RWPE1 (cell line): Measurements from ENCODE around the gene NUP210.

ENCODE experiments used
- CTCF ChIA-PET: fragments of 350-600 bp; sonication (Branson Sonifier 250); formaldehyde crosslinking; extraction: SDS; loops from one replicate; lab custom pipeline; 2021; lab: Yijun Ruan, JAX
- POLR2A ChIA-PET: fragments of 400-600 bp; formaldehyde crosslinking; extraction: SDS; loops from one replicate; lab custom pipeline; 2020; ENCODE audit warnings: antibody characterized with exemption; ENCODE audit not compliant: low non-redundant PET; lab: Yijun Ruan, JAX
- DNase-seq: peaks from one replicate; pipeline ENCODE4 v3.0.0; 2012; ENCODE audit warnings: low spot score
- H3K27ac ChIP-seq: fragments of 450-650 bp; 2 replicates; pipeline ENCODE4 v1.5.1; 2017
- TF ChIP-seq, protein P1 (sequence below): fragments of 450-650 bp; conservative IDR thresholded peaks from 2 replicates; pipeline ENCODE4 v1.5.1; 2017; ENCODE audit warnings: low read depth, mild to moderate bottlenecking

Gene NUP210

DNA sequence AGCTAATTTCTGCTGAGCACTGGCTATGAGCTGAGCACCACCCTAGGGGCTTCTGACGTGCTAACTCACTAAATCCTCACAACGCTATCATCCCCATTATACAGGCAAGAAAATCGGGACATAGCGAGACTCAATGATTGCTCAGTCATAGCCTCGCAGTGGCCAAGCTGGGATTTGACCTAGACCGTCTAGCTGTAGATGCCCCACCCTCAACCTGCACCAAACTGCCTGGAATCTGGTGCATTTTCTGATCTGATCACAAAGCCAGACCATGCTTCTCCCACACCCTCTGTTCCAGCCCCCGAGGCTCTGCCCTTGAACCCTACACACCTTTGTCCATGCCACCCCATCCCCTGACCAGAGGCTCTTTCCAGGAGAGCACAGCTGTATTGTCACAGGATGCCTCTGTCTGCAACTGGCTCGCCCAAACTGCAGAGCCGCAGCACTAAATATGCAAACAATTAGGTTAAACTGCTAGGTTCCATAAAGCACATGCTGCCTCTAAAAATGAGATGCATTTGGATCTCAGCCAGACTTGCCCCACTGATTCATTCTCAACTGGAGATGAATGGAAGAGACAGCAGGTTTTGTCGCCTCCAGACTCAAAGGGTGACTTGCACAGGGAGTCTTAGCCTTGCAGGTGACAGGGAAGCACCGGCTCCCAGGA lies 95.2 kb downstream of the NUP210 start:
- DNase-seq: no peak
- H3K27ac ChIP-seq: no peak overlapping the region
- TF ChIP-seq, protein P1, sequence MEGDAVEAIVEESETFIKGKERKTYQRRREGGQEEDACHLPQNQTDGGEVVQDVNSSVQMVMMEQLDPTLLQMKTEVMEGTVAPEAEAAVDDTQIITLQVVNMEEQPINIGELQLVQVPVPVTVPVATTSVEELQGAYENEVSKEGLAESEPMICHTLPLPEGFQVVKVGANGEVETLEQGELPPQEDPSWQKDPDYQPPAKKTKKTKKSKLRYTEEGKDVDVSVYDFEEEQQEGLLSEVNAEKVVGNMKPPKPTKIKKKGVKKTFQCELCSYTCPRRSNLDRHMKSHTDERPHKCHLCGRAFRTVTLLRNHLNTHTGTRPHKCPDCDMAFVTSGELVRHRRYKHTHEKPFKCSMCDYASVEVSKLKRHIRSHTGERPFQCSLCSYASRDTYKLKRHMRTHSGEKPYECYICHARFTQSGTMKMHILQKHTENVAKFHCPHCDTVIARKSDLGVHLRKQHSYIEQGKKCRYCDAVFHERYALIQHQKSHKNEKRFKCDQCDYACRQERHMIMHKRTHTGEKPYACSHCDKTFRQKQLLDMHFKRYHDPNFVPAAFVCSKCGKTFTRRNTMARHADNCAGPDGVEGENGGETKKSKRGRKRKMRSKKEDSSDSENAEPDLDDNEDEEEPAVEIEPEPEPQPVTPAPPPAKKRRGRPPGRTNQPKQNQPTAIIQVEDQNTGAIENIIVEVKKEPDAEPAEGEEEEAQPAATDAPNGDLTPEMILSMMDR: no peak
- POLR2A ChIA-PET: no interaction called here
- CTCF ChIA-PET: interaction anchor here (0.6 kb wide), 1 partner anchor 81 kb away, joined by 3 read pairs; no protein-coding TSS in a partner anchor

DNA sequence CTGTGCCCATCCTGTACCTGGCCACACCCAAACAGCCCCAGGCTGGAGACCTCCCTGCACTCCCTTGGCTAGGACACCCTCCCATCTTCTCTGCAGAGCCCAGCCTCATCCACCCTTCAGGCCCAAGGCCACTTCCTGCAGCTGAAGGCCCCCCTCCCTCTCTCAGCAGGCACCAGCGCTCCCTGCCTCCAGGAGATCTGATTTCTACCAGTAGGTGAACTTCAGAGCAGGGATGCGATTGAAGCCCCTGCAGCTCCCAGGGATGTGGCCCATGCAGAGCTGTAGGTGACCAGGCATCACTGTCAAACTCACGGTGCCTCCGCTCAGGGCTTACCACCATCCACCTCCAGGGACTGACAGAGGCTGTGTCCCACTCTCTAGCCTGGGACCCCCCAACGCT lies 96.3 kb downstream of the NUP210 start:
- ChIA-PET CTCF (interaction anchor here (0.7 kb wide), 1 partner anchor 558 kb away, joined by 3 read pairs; no protein-coding TSS in a partner anchor), POLR2A (no interaction called here)
- H3K27ac ChIP-seq: no peak overlapping the region
- no peak for DNase-seq
- TF ChIP-seq, protein P1: no peak

DNA sequence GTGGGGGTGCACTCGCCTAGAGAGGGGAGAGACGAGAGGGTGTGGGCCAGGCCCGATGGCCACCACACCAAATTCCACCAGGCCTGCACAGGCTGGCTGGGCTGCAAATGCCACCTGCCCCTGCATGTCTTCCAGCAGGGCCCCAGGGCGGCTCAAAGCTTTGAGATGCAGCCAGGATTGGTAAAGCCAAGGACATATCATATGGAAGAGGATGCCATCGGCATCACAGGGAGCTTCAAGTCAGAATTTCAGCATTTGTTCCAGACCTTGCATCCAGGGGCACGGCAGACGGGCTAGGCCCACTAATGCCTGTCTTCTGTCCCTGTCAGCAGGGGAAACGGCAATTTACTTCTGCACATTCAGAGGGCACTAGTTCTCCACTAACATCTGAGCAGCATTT lies 97.8 kb downstream of the NUP210 start:
- ChIA-PET POLR2A (no interaction called here), CTCF (no interaction called here)
- TF ChIP-seq, protein P1: no peak
- H3K27ac ChIP-seq: no peak overlapping the region
- no peak for DNase-seq

DNA sequence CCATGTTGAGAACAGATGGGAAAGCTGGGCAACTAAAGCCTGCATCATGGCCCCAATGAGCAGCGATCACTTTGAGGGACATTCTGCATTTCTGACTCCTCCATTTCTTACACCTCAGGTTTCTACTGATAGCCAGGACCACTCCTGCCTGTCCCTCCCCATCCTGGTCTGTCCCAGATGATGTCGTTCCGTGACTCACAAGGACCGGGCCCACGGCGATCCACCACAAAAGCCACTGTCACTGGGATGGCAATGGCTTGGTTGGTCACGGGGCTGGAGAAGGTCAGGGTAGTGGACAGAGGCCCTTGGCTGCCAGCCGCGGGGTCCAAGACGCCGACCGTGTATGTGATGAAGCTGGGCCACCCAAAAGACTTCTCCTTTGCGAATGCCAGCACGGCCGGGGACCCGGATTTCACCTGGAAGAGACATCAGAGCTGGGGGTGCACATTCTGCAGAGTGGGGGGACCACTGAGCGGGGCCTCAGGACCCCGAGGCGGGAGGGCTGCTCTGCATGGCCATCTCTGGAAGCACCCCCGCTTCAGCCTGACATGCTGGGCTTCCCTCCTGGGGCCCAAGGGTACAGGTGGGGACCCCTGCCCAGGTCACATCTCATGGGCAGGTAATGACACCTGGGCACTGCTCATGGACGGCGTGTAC lies 100.4 kb downstream of the NUP210 start:
- DNase-seq: no peak
- TF ChIP-seq, protein P1: no peak
- H3K27ac ChIP-seq: no peak overlapping the region
- ChIA-PET POLR2A (no interaction called here), CTCF (no interaction called here)

DNA sequence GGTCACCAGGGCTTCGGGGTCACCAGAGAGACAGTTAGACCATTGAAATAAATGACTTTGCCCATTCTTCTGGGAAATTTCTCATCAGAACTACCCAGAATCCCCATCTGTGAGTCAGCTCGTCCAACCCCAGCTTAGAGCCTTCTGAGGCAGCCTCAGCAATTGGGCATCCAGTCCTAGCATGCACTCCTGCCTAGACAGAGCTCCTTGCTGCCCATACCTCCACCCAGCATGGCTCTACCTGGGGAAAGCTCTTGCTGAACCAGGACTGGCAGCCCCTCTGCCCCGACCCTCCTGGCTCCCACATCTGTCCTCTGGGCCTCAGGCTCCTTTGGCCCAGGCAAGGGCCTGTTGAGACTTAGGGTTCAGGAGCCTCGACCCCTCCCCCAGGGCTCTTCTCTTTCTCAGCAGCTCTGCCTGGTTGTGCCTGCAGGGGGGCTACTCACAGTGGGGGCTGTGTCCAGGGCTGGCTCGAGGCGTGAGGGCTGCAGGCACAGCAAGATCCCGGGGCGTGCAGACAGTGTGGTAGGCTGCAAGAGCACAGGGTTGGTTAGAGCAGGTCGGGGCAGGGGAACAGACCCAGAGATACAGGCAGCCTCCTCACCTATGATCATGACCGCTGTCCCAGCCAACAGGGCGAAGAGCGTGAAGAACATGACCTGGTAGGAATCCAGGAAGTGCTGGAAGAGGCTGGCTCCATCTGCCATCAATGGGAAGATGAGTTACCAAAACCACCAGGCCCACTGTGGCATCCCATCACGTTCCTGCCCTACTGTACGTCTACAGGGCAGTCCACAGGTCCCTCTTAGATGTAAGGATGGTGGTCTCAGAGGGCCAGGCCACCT lies 101.3 kb downstream of the NUP210 start:
- no peak for DNase-seq
- CTCF ChIA-PET: no interaction called here
- no peak overlapping the region for H3K27ac ChIP-seq
- TF ChIP-seq, protein P1: no peak
- POLR2A ChIA-PET: no interaction called here

DNA sequence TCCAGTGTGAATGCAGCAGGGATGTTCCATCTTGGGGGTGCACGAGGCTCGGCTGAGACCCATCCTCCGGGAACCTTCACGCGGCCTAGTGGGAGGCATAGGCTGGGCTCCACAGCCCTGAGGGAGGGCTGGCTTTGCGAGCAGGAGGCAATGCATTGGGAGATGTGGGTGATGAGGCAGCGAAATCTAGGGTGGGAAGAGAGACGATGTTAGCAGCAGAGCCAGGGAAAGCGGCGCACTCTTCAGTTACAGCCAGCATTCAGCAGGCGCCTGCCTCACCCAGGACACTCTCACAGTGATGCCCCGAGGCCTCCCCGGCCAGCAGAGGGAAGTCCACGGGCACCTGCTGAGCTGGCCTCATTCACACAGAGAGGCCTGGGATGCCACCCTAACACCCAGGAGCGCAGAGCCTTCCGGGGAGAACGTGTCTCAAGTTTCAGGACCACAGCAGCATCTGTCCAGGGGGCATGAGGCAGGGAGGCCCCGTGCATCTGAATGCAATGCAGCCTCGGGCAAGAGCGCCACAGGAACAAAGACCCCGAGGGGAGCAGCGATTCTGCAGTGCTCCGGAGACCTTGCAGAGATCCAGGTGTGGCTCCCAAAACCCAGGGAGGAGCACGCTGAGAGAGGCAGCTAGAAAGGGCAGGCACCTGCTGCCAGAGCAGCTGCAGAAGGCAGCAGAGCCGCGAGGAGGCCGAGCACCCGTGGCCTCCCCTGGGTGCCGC lies 102.4 kb downstream of the NUP210 start:
- POLR2A ChIA-PET: no interaction called here

More for the DNA sequence above, 102.4 kb downstream of the NUP210 start:
- TF ChIP-seq, protein P1: no peak
- H3K27ac ChIP-seq: no peak overlapping the region
- no peak for DNase-seq
- CTCF ChIA-PET: no interaction called here
